Upper lobe of right lung (tissue), 1 donor: ENCODE data around the gene RAB3D. TPM values are rescaled to one million over a fixed set of nuclear protein-coding genes. Genes with fewer than 3 reads are reported as not detected.

Experiments
- ATAC-seq: fragments of 200-7000 bp; cut with Tn5 transposase; one replicate; pipeline ENCODE4 v1.9.1; 2020; ENCODE audit warnings: mild to moderate bottlenecking, moderate library complexity
- DNase-seq: peaks from one replicate; pipeline ENCODE4 v3.0.0-alpha.2; 2020
- H3K27ac ChIP-seq: fragments of 200-600 bp; one replicate; pipeline ENCODE4 v1.8.0; 2022
- H3K27me3 ChIP-seq: fragments of 200-600 bp; one replicate; pipeline ENCODE4 v1.8.0; 2022; ENCODE audit warnings: mild to moderate bottlenecking
- H3K36me3 ChIP-seq: fragments of 200-600 bp; one replicate; pipeline ENCODE4 v1.8.0; 2022
- H3K4me1 ChIP-seq: fragments of 200-600 bp; one replicate; pipeline ENCODE4 v1.8.0; 2022
- H3K4me3 ChIP-seq: fragments of 200-600 bp; one replicate; pipeline ENCODE4 v1.8.0; 2022; ENCODE audit warnings: mild to moderate bottlenecking
- H3K9me3 ChIP-seq: fragments of 200-600 bp; one replicate; pipeline ENCODE4 v1.8.0; 2022
- intact Hi-C: fragments of 100-400 bp; cut with DNase I; formaldehyde crosslinking; loops from one replicate; pipeline ENCODE4 v1.11.0; 2022
- total RNA-seq: library from RNA; stranded (reverse); fragmentation: NEBNext Ultra II Directional; extraction: Animal tissue kit (Norgen Biotek cat#: 25700); gene quantifications from one replicate; pipeline ENCODE4 v1.2.1, GENCODE V29; 2021
- TF ChIP-seq, protein P1 (sequence below): fragments of 200-600 bp; IDR thresholded peaks from one replicate; pipeline ENCODE4 v1.8.0; 2022; ENCODE audit warnings: antibody characterized with exemption
- donor health status: DM: no; HTN: yes; CAD: no; lungs with severe emphysema.

Gene RAB3D
- total RNA-seq, 1 donor from 2014 or later: 52.7 TPM

DNA sequence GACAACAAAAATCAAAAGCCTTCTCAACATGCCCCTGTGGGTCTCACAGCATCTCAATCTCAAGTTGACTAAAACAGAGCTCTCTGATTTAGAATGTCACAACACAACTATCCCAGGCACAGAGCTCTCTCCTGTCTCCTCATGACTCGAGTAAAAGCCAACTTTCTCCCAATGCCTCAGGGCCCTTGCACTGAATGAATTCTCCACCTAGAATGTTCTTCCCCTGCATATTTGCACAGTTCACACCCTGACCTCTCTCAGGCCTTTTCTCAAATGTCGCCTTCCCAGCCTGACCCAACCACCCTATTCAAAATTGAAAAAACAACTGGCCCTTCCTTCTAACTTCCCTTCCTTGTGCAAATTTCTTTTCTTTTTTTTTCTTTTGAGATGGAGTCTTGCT lies 31.3 kb upstream of the RAB3D start:
- Histone ChIP-seq H3K4me1 (peaks cover 11% of the 10 kb centered on the region), H3K27me3 (no peaks in the 10 kb centered on the region), H3K4me3 (no peak overlapping the region), H3K36me3 (peaks cover 4% of the 10 kb centered on the region), H3K27ac (no peak overlapping the region), H3K9me3 (no peaks in the 10 kb centered on the region)
- TF ChIP-seq, protein P1, sequence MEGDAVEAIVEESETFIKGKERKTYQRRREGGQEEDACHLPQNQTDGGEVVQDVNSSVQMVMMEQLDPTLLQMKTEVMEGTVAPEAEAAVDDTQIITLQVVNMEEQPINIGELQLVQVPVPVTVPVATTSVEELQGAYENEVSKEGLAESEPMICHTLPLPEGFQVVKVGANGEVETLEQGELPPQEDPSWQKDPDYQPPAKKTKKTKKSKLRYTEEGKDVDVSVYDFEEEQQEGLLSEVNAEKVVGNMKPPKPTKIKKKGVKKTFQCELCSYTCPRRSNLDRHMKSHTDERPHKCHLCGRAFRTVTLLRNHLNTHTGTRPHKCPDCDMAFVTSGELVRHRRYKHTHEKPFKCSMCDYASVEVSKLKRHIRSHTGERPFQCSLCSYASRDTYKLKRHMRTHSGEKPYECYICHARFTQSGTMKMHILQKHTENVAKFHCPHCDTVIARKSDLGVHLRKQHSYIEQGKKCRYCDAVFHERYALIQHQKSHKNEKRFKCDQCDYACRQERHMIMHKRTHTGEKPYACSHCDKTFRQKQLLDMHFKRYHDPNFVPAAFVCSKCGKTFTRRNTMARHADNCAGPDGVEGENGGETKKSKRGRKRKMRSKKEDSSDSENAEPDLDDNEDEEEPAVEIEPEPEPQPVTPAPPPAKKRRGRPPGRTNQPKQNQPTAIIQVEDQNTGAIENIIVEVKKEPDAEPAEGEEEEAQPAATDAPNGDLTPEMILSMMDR: no peak
- ATAC-seq (no peak), DNase-seq (no peak)
- intact Hi-C loops: no loop called here

GRCh38 chr19:11367528-11367927 lies 28.1 kb upstream of the RAB3D start:
- no peak overlapping the region for H3K4me3 ChIP-seq
- DNase-seq (no peak), ATAC-seq (no peak)
- no peaks in the 10 kb centered on the region for H3K4me1 ChIP-seq
- intact Hi-C loops: no loop called here
- peaks cover 20% of the 10 kb centered on the region for H3K36me3 ChIP-seq
- no peaks in the 10 kb centered on the region for H3K9me3 ChIP-seq
- TF ChIP-seq, protein P1: no peak
- no peak overlapping the region for H3K27ac ChIP-seq
- H3K27me3 ChIP-seq: no peaks in the 10 kb centered on the region

GRCh38 chr19:11365557-11366117 lies 26.2 kb upstream of the RAB3D start:
- H3K4me3 ChIP-seq: no peak overlapping the region
- TF ChIP-seq, protein P1: no peak
- no peak overlapping the region for H3K27ac ChIP-seq
- no peaks in the 10 kb centered on the region for H3K9me3 ChIP-seq
- no peaks in the 10 kb centered on the region for H3K4me1 ChIP-seq
- H3K27me3 ChIP-seq: no peaks in the 10 kb centered on the region
- no peak for DNase-seq
- H3K36me3 ChIP-seq: peaks cover 20% of the 10 kb centered on the region
- no peak for ATAC-seq
- intact Hi-C loops: no loop called here

GRCh38 chr19:11364935-11365334 lies 25.5 kb upstream of the RAB3D start:
- intact Hi-C loops: no loop called here
- DNase-seq (no peak), ATAC-seq (no peak)
- no peaks in the 10 kb centered on the region for H3K4me1 ChIP-seq
- TF ChIP-seq, protein P1: no peak
- H3K9me3 ChIP-seq: no peaks in the 10 kb centered on the region
- no peak overlapping the region for H3K27ac ChIP-seq
- peaks cover 20% of the 10 kb centered on the region for H3K36me3 ChIP-seq
- H3K4me3 ChIP-seq: no peak overlapping the region
- no peaks in the 10 kb centered on the region for H3K27me3 ChIP-seq

GRCh38 chr19:11364296-11364904 lies 24.9 kb upstream of the RAB3D start:
- H3K27me3 ChIP-seq: no peaks in the 10 kb centered on the region
- H3K27ac ChIP-seq: no peak overlapping the region
- H3K4me1 ChIP-seq: no peaks in the 10 kb centered on the region
- no peak overlapping the region for H3K4me3 ChIP-seq
- ATAC-seq: no peak
- TF ChIP-seq, protein P1: no peak
- peaks cover 20% of the 10 kb centered on the region for H3K36me3 ChIP-seq
- H3K9me3 ChIP-seq: no peaks in the 10 kb centered on the region
- no peak for DNase-seq
- intact Hi-C loops: no loop called here

DNA sequence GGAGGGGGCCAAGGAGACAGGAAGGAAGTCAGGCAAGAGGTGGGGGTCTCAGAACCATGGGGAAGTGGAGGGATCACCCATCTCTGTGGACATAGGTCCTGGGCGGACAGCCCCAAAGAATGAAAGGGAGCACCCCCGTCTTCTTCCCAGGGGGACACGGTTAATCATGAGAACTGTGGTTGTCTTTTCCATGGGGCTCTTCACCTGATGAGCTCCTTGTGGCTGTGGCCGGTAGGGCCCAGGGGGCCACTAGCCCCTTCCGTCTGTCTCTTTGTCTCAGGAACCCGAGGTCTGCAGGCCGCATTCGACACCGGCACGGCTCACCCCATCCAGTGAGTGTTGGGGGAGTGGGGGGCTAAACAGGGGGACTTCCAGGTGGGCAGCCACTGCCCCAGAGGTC lies 24.4 kb upstream of the RAB3D start:
- peaks cover 20% of the 10 kb centered on the region for H3K36me3 ChIP-seq
- no peaks in the 10 kb centered on the region for H3K27me3 ChIP-seq
- no peak overlapping the region for H3K27ac ChIP-seq
- intact Hi-C loops: no loop called here
- no peaks in the 10 kb centered on the region for H3K4me1 ChIP-seq
- ATAC-seq (no peak), DNase-seq (no peak)
- no peaks in the 10 kb centered on the region for H3K9me3 ChIP-seq
- H3K4me3 ChIP-seq: no peak overlapping the region
- TF ChIP-seq, protein P1: no peak
